GM18526 (cell line): ENCODE results near the gene ZNF470.

Source experiments
- POLR2A ChIP-seq: IDR thresholded peaks from 3 replicates; pipeline ENCODE4 v1.6.1; 2011; ENCODE audit not compliant: insufficient read length; ENCODE audit errors: extremely low read depth

Gene ZNF470

DNA sequence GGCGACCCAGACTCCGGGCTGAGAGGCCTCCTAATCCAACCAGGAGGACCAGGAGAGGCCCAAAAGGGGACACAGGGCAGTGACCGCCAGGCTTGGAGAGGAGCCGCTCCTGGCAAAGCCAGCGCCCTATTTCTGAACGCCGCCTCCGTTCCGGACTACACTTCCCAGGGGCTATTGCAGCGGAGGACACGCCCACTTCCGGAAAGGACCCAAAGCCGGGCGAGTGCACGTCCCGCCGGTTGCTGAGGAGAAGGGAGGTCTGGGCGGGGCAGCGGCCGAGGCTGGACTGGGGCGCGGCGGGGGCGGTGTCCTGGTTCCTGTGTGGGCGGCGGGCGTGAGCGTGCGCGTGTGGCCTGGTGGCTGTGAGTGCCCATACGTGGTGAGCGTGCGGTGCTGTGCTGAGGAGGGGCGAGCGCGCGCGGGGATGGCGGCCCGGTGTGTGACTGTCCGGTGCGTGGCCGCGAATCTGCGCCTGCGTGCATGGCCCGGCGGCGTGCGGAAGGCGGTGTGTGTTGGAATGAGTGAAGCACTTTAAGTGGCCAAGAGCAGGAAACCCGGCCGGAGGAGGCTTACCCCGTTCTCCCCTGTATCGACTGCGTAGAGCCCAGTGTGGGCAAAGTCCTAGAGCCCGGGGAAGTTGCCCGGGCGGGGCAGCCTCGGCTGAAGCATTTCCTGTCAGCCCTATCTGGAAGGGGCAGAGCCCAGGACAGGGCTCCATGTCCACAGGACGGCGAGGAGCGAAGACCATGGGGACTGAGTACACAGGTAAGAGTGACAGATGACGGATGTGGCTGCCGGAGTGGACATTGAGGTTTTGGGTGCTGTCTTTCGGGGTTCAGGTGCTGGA, at the start of gene ZNF470:
ZNF470 (plus strand) TSS at position 195 of the 847 bp plus-strand sequence. CDS start 2,844 bp downstream, outside the sequence.
- TF ChIP-seq POLR2A: peak; percentile 52

DNA sequence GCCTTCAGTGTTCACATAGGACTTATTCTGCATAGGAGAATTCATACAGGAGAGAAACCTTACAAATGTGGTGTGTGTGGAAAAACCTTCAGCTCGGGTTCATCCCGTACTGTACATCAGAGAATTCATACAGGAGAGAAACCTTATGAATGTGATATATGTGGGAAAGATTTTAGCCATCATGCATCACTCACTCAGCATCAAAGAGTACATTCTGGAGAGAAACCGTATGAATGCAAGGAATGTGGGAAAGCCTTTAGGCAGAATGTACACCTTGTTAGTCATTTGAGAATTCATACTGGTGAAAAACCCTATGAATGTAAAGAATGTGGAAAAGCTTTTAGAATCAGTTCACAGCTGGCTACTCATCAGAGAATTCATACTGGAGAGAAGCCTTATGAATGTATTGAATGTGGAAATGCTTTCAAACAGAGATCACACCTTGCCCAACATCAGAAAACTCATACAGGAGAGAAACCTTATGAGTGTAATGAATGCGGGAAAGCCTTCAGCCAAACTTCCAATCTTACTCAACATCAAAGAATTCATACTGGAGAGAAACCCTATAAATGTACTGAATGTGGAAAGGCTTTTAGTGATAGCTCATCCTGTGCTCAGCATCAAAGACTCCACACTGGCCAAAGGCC, 41.9 kb upstream of the ZNF470 start:
- TF ChIP-seq POLR2A: no peak

DNA sequence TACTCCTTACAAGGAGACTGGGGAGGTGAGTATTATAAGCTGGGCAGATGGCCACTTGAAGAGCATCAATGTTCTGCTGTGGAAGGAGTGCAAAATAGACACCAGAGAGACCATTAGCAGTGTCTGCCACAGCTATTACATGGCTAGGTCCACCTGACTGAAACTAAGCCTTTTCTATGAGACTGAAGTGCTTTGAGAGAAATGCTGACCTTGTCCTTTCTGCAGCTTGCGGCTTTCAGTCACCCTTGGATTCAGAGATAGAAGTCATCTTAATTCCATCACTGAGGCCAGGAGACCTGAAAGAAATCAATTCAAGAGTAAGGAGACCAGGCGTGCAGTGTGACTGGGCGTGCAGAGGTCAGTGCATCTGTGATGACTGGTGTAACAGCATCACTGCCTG, 29.8 kb upstream of the ZNF470 start:
- no peak for TF ChIP-seq POLR2A

DNA sequence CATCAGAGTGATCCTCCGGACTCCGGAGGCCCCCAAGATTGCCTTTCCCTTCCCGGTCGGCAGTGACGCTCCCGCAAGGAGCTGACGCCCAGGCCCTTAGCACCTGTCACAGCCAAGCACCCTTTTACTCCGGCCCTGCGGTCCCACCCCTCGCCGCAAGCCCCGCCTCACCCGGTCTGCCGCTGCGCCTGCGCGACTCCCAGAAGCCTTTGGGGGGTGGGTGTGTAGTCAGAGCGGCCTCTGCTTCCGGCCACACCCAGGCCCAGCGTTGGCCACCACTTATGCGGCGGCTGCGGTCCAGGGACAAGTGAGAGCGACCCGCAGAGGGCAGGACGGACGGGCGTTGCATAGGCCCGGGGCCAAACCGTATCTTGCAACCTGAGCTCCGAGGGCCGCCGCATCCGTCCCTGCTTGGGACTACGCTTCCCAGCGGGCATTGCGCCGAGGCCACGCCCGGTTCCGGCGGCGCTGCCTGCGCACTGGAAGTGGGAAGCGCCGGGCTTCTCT, 29.0 kb upstream of the ZNF470 start:
- no peak for TF ChIP-seq POLR2A

DNA sequence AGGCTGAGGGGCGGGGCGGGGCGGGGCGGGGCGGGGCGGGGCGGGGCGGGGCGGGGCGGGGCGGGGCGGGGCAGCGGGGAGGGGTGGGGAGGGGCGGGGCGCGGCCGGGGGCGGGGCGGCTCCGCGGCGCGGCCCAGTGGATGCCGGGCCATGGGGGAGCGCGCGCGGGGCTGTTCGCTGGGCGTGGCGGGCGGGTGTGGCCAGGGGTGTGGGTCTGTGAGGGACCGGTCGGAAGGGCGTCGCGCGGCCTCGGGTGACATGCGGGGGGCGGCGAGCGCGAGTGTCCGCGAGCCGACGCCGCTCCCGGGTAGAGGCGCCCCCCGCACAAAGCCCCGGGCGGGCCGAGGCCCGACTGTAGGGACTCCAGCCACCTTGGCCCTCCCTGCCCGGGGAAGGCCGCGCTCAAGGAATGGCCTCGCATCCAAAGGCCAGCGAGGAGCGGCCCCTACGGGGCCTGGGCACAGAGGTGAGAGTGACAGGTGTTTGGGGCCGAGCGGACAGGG, 28.5 kb upstream of the ZNF470 start, which contains the start of gene ZFP28:
ZFP28 (plus strand) TSS at position 188 of the 503 bp plus-strand sequence; CDS start at position 259, 71 bp downstream.
- no peak for TF ChIP-seq POLR2A

DNA sequence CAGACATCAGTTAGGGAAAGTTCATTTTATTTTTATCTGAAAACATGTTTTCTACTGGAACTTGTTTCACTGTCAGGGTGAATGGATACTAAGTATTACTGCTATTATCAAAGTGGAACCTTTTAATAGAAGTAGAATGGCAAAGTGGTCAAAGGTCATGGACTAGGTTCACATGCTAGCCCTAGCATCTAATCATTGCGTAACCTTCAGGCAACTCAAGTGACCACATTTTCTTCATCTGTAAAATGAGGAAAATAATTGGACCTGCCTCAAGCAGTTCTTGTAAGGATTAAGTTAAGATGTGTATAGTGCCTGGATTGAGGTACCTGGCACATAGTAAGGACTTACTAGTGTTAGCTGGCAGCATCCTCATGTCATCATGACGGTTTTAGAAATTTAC, 23.5 kb upstream of the ZNF470 start:
- no peak for TF ChIP-seq POLR2A

DNA sequence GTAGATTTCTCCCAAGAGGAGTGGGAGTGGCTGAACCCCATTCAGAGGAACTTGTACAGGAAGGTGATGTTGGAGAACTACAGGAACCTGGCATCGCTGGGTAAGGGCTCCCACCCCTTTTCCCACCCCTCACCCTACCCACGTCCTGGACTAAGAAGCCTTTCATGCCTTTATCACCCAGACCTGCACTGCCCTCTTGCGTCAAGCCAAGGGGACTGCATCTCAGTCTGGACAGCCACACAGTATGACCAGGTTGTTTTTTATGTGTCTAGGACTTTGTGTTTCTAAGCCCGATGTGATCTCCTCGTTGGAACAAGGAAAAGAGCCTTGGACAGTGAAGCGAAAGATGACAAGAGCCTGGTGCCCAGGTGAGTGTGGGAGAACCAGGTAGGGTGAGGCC, 19.7 kb upstream of the ZNF470 start:
- no peak for TF ChIP-seq POLR2A

DNA sequence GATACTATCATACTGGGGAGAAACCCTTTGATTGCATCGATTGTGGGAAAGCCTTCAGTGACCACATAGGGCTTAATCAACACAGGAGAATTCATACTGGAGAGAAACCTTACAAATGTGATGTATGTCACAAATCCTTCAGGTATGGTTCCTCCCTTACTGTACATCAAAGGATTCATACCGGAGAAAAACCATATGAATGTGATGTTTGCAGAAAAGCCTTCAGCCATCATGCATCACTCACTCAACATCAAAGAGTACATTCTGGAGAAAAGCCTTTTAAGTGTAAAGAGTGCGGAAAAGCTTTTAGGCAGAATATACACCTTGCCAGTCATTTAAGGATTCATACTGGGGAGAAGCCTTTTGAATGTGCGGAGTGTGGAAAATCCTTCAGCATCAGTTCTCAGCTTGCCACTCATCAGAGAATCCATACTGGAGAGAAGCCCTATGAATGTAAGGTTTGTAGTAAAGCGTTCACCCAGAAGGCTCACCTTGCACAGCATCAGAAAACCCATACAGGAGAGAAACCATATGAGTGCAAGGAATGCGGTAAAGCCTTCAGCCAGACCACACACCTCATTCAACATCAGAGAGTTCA, 12.9 kb upstream of the ZNF470 start:
- TF ChIP-seq POLR2A: no peak

DNA sequence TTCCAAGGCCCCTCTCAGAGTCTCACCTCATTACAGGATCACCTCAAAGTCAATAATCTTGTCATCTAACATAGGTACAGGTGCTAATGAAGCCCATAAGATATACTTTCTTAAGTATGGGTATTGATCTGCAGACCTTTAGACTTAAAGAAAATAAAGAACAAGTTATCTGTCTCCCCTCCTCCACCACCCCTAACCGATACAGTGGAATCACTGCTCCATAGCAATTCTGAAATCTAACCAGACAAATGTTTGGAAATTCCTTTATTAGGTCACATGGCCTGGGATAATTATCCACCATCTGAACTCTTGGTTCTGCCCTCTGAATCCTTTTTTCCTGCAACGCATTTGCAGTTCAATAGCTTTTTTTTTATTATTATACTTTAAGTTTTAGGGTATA, 4.5 kb upstream of the ZNF470 start:
- no peak for TF ChIP-seq POLR2A

DNA sequence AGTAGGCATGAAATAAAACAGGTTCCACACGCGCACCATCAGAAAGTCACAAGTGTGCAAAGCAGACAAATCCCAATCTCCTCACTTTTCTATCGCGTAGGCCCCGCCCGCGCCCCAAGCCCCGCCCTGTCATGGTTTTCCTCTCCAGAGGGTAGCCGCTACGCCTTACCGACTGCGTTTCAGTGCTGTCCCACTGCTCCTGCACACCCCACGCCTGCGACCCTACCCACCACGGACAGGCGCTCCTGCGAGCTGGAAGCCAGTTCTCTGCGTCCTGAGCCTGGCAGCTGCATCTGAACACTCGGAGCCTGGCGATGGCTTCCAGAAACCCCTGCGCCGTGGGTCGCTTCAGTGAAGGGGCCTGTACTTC, 379 bp upstream of the ZNF470 start:
- no peak for TF ChIP-seq POLR2A

DNA sequence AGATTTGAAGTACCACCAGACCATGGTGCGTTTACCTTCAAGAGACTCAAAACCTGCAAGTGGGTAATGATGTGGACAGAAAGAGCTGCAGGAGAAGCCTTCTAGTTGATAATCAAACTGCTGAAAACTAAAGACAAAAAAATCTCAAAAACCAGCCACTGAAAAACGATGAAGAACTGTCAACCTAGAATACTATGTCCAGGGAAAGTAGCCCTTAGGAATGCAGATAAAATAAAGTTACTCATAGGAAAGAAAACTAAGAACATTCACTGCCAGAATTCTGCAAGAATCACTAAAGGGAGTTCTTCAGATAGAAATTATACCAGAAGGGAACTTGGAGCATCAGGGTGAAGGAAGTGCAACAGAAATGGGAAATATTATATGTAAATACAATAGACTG, 5.3 kb downstream of the ZNF470 start:
- TF ChIP-seq POLR2A: no peak

DNA sequence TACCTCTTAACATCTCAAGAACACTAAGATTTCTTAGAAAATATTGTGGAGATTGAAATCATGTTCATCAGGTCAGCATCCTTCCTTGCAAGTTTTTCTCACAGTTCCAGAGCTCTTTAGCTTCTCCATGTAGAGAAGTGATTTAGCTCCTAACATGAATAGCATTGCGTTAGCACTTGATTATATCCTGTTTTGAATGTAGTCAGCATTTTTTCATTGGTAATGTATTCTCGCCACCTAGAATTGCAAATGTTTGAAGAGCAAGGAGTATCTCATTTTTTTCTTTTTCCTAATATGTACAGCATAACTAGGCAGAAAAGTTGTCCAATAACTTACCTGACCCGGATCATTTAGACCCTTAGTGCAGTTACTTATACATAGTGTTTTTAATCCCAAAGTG, 6.6 kb downstream of the ZNF470 start:
- no peak for TF ChIP-seq POLR2A

DNA sequence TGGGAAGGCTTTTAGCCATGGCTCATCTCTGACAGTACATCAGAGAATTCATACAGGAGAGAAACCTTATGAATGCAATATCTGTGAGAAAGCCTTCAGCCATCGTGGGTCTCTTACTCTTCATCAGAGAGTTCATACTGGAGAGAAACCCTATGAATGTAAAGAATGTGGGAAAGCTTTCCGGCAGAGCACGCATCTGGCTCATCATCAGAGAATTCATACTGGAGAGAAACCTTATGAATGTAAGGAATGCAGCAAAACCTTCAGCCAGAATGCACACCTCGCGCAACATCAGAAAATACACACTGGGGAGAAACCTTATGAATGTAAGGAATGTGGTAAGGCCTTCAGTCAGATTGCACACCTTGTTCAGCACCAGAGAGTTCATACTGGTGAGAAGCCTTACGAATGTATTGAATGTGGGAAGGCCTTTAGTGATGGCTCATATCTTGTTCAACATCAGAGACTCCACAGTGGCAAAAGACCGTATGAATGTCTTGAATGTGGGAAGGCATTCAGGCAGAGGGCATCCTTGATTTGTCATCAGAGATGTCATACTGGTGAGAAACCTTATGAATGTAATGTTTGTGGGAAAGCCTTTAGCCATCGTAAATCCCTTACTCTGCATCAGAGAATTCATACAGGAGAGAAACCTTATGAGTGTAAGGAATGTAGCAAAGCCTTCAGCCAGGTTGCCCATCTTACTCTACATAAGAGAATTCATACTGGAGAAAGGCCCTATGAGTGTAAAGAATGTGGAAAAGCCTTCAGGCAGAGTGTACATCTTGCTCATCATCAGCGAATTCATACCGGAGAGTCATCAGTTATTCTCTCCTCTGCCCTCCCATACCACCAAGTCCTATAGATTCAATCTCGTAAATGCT, 10.7 kb downstream of the ZNF470 start:
- TF ChIP-seq POLR2A: no peak

DNA sequence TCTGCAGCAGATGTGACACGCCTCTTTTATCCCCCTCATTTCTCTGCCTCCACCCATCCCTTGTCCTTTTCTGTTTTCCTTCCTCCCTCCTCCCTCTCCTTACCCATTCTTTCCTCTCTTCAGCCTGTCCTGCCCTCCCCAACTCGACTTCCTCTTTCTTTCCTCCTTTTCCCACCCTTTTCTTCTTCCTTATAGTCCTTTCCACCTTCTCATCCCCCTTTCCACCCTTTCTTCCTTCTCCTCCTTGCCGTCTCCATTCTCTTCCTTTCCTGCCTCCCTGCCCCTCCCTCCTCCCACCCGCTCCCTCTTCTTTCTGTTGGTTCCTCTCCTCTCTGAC, 27.1 kb downstream of the ZNF470 start:
- no peak for TF ChIP-seq POLR2A
